HepG2 (cell line): Measurements from ENCODE around the gene MYCBPAP. TPM values are rescaled to one million over a fixed set of nuclear protein-coding genes. Genes with fewer than 3 reads are reported as not detected.

Source experiments
- AFF4 ChIP-seq: sonication (generic); formaldehyde crosslinking; IDR thresholded peaks from 2 replicates; pipeline ENCODE4 v1.4.0; 2020; ENCODE audit warnings: missing genetic modification reagents
- DNMT3B ChIP-seq: conservative IDR thresholded peaks from 2 replicates; pipeline ENCODE4 v1.6.1; 2016; ENCODE audit warnings: missing biosample characterization, control low read depth
- EZH2 ChIP-seq: conservative IDR thresholded peaks from 2 replicates; pipeline ENCODE4 v1.6.1; 2012; ENCODE audit warnings: mild to moderate bottlenecking, low read depth, low read length, moderate library complexity
- FOXO1 ChIP-seq: sonication (generic); formaldehyde crosslinking; IDR thresholded peaks from 2 replicates; pipeline ENCODE4 v1.4.0; 2020; ENCODE audit warnings: missing genetic modification reagents
- MTERF4 ChIP-seq: sonication (generic); formaldehyde crosslinking; IDR thresholded peaks from 2 replicates; pipeline ENCODE4 v1.8.0; 2023; ENCODE audit warnings: mild to moderate bottlenecking, missing genetic modification reagents
- PHF5A ChIP-seq: IDR thresholded peaks from one replicate; pipeline ENCODE4 v1.6.1; 2018; ENCODE audit warnings: low read depth, missing genetic modification reagents; ENCODE audit not compliant: unreplicated experiment
- STAG1 ChIP-seq: sonication (generic); formaldehyde crosslinking; IDR thresholded peaks from 2 replicates; pipeline ENCODE4 v1.4.0; 2020; ENCODE audit warnings: missing genetic modification reagents
- ZBTB39 ChIP-seq: sonication (generic); formaldehyde crosslinking; IDR thresholded peaks from 2 replicates; pipeline ENCODE4 v1.5.0; 2020; ENCODE audit warnings: missing genetic modification reagents
- ZFP36L2 ChIP-seq: sonication (generic); formaldehyde crosslinking; IDR thresholded peaks from 2 replicates; pipeline ENCODE4 v1.4.0; 2020; ENCODE audit warnings: missing genetic modification reagents
- ZNF343 ChIP-seq: sonication (generic); formaldehyde crosslinking; IDR thresholded peaks from 2 replicates; pipeline ENCODE4 v1.4.0; 2020; ENCODE audit warnings: mild to moderate bottlenecking, missing genetic modification reagents
- ZNF512B ChIP-seq: sonication (generic); formaldehyde crosslinking; IDR thresholded peaks from 2 replicates; pipeline ENCODE4 v1.5.1; 2020; ENCODE audit warnings: missing genetic modification reagents, mild to moderate bottlenecking, borderline replicate concordance
- ZNF639 ChIP-seq: conservative IDR thresholded peaks from 2 replicates; pipeline ENCODE4 v1.6.1; 2018; ENCODE audit warnings: missing genetic modification reagents
- ZXDC ChIP-seq: sonication (generic); formaldehyde crosslinking; IDR thresholded peaks from 2 replicates; pipeline ENCODE4 v1.5.0; 2020; ENCODE audit warnings: mild to moderate bottlenecking, missing genetic modification reagents
- polyA plus RNA-seq, 8 experiments: library from polyadenylated mRNA; depleted of rRNA in 3 of 8; stranded (reverse) in 7 of 8; unstranded in 1 of 8; fragments of >200 nt; fragmentation: Illumina TruSeq in 4 of 8; extraction: Trizol in 4 of 8; gene quantifications; 2 replicates each; pipeline versions ENCODE4 v1.2.1 to v1.2.3, GENCODE V29; 2011 to 2016; ENCODE audit warnings: low read depth in 4 of 8, missing spikeins in 1 of 8, mixed read lengths in 1 of 8; ENCODE audit not compliant: insufficient read depth in 1 of 8
- total RNA-seq, 5 experiments: library from RNA; depleted of rRNA; stranded (reverse); fragments of >200 nt; fragmentation: Illumina TruSeq; extraction: Trizol; gene quantifications; 2 replicates each; pipeline ENCODE4 v1.2.3, GENCODE V29; 2016; ENCODE audit warnings: low read depth in 1 of 5

MYCBPAP gene
- total and polyA plus RNA-seq, 2 of the 13 experiments (the other 11 are each of a cell fraction or from before 2014, with no cell fraction given) = 0.22 to 0.24 TPM

GRCh38 chr17:50476545-50477315 is 31.5 kb upstream of the MYCBPAP start (continued):
- TF ChIP-seq FOXO1 (CRISPR knock-in tag) (peak; percentile 85; the same call in 1 of the 2 replicates), ZFP36L2 (CRISPR knock-in tag) (no peak), DNMT3B (CRISPR knock-in tag) (no peak), ZNF639 (CRISPR knock-in tag) (no peak), AFF4 (CRISPR knock-in tag) (no peak), ZNF343 (CRISPR knock-in tag) (no peak), EZH2 (no peak), PHF5A (CRISPR knock-in tag) (peak; percentile 47), STAG1 (CRISPR knock-in tag) (no peak), MTERF4 (CRISPR knock-in tag) (no peak), ZBTB39 (0 out of 2 replicates have a peak, but pooled peaks have one; percentile 32), ZNF512B (CRISPR knock-in tag) (no peak), ZXDC (no peak)
